Right lung (tissue), 5 donors: ENCODE data around the gene PSORS1C1. TPM values are rescaled to one million over a fixed set of nuclear protein-coding genes. Genes with fewer than 3 reads are reported as not detected.

Experiments
- DNase-seq, 2 donors: peaks; one replicate each; pipeline ENCODE4 v3.0.0-alpha.2; 2013
- polyA plus RNA-seq, 5 donors: library from polyadenylated mRNA; unstranded; fragments of 120-200 nt; gene quantifications; one replicate each; pipeline versions ENCODE4 v1.2.1 to v1.2.3, GENCODE V29; 2013; ENCODE audit warnings: inconsistent platforms in 1 of 5, low replicate concordance in 1 of 5; ENCODE audit not compliant: insufficient read length in 5 of 5, insufficient read depth in 1 of 5

Gene PSORS1C1
- polyA plus RNA-seq, 5 donors, result 0.09 to 1.1 (median 0.54) TPM

DNA sequence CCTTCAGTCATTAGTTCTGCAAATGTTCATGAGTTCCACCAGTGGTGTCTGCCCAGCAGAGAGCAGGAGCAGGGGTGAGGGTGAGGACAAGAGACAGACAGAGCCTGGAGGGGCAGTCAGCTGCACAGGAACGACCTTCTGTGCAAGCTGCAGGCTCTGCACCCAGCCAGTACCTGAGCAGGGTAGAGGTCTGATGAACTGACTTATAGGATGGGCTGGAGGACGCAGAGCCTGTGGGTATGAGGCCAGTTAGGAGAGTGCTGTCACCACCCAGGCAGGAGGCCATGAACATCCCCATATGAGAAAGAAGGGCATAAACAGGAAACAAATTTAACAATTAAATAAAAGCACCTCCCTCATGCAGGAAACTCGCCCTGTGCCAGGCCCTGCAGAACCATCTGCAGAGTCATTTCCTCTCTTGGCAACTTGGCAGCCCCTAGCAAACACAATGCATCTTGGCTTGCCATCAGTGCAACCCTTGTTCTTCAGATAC, 20.2 kb upstream of the PSORS1C1 start:
- DNase-seq, result no peak

DNA sequence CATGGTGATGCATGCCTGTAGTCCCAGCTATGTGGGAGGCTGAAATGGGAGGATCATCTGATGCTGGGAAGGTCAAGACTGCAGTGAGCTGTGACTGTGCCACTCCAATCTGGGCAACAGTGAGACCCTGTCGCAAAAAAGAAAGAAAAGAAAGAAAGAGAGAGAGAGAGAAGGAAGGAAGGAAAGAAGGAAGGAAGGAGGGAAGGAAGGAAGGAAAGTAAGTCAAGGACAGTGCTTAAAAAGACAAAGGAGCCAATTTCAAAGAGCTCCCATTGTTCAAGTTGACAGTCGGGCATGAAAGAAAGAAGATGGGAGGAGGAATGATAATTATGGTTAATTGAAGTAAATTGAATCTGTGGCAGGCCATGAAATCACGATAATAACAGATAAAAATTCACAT, 18.4 kb upstream of the PSORS1C1 start:
- DNase-seq, result no peak

DNA sequence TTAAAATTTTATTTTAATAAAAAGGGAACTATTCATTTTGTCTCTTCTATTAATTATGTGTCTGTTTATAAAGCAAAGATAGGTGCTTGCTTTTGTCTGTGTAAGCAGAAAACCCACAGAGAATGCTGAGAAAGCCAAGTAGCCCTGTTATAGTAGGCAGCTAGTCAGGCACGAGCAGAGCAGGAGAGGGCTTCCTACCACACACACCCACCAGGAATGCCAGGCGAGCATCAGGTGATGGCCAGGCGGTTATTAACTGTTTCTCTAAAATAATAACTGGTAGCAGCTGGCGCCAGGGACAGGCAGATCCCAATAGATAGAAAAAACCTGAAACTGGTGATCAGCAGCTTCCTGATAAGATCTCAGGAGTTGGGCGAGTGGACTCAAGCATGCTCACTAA, 17.9 kb upstream of the PSORS1C1 start:
- no peak for DNase-seq

DNA sequence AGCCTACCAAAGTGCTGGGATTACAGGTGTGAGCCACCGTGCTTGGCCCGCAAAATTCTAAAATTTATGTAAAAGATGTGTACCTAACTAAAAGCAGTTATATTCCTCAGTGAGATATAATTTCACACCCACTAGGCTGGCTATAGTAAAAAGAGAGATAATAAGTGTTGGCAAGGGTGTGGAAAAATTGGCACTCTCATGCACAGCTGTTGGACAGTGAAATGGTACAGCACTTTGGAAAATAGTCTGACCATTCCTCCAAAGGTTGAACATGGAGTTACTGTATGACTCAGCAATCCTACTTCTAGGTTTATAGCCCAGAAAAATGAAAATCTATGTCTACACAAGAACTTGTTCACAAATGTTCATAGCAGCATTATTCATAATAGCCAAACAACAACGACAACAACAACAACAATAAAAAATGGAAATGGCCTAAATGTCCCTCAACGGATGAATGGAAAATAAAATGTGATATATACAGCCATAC, 16.1 kb upstream of the PSORS1C1 start:
- no peak for DNase-seq

DNA sequence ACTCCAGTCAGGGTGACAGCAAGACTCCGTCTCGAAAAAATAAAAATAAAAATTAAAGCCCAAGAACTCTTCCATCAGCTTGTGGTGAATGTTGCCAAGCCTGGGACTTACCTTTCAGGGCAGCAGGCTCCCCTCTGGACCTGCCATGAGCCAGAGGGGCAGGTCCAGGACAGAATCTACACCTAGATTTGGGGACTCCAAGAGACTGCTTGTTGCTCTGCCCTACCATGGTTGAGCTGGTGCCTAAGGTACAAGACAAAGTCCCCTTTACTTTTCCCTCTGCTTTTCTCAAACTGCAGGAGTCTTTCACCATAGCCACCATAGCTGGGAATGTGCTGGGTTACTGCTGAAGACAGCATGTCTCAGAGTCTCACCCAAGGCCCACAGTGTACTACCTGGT, 11.5 kb upstream of the PSORS1C1 start:
- no peak for DNase-seq

DNA sequence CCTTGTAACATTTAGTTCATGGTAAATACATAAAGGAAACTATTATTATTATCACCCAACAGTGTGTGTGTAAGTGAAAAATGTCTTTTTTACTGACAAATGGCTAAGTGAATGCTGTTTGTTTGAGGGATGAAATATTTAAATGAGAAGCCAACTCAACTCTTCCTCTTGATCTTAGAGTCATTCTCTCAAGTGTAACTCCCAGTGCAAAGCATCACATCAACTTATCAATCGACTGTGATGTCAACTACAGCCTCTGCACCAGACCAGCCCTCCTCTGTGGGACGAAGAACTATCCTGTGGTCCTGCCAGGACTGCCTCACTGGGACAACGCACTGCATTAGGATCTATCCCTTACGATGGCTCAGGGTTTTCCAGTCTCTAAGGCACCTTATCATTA, 7.5 kb upstream of the PSORS1C1 start:
- DNase-seq, result no peak

DNA sequence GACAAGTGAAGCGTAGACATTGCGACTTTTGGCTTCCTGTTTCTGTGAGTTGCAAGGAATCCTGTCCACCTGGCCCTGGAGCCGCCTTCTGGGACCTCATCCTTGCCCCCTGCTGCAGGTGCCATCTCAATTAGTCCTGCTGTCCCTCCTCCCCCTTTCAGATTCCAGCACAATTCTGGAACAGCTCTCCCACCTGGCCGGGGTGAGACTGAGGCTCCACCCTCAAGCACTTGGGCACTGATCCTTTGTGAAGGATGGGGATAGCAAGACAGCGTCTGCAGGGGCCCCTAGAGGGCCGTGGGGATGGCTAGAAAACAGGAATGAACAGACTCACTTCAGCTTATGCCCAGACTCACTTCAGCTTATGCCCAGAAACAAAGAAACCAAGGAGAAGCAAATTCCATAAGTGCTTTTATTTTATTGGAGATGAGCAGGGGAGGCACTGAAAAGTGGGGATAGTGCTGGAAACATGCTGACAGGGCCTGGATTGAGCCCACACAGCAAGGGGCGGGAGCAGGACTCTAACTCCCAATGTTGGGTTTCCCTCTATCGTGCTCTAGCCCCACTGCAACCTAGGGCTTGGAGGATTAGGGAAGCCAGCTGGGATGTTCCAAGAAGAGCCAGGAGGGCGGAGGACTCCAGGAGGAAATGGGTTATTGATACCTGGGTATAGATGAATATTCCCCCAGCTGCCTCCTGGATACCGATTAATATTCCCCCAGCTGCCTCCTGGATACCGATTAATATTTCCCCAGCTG, 3.6 kb upstream of the PSORS1C1 start:
- DNase-seq, result no peak

DNA sequence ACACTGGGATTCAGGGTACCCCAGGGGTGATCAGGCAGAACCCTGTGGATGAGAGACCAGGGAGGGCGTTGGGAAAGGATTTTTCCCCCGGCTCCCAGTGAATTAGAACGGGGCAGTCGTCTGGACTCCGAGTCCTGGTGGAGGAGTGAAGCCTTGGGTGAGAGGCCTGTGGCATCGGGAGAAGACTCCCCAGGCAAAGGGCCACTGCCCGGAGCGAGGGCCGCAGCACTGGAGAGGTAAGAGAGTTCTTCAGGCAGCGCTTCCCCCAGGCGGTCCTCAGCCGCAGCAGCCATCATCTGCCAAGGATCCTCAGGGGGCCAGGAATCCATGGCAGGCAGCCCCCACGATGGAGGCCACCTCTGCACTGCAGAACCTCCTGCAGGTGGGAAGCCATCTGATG, 2.9 kb upstream of the PSORS1C1 start:
- no peak for DNase-seq

DNA sequence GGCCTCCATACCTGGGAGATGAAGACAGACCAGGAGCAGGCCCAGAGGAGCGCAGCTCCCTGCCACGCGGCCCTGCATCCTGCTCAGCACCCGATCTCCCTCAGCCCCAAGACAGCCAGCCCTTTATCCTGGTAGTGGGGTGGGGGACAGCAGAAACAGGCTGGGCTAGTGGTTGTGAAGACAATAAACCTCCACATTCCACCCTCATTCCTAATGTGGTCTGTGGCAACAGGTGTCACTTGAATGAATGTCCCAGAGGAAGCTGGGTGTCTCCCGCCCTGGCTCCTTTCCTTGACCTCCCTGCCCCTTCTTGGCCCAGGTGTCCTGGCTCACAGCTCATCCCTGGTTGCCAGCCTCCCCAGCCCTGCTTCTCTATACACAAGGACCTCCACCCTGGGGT, 2.1 kb upstream of the PSORS1C1 start, which contains the start of gene C6orf15:
Gene C6orf15, minus strand, starts transcription at position 98 of the 400 bp plus-strand sequence. Its CDS starts 20 bp downstream, at position 78.
- DNase-seq, result no peak

DNA sequence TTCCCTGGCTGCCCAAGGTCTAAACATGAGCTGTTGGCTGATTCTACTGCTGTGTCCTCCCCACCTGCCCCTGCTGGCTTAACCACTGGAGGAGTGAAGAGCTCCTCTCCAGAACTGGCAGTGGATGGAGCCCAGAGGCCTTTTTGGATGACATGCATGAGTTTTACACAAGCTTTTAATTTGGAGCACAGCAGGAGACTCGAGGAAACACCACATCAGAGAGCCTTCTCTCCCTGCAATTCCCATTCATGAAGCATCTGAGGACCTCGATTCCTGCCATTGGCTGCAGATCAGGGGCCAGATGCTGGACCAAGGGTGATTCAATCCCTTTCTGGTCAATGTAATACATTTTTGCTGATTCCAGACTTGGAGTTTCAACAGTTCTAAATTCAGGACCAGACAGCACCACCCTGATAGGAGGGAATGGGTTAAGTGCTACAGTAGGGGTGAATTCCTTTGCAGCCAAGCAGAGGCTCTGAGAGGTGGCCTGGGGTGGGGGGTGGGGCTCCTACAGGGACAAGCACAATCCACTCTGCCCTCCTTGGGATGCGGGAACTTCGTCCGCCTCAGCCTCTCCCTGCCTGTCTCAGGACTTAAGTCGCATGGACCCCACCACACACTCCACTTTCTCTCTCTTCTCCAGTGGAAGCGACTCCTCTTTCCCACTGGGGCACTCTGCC, 599 bp upstream of the PSORS1C1 start:
- DNase-seq, result no peak

DNA sequence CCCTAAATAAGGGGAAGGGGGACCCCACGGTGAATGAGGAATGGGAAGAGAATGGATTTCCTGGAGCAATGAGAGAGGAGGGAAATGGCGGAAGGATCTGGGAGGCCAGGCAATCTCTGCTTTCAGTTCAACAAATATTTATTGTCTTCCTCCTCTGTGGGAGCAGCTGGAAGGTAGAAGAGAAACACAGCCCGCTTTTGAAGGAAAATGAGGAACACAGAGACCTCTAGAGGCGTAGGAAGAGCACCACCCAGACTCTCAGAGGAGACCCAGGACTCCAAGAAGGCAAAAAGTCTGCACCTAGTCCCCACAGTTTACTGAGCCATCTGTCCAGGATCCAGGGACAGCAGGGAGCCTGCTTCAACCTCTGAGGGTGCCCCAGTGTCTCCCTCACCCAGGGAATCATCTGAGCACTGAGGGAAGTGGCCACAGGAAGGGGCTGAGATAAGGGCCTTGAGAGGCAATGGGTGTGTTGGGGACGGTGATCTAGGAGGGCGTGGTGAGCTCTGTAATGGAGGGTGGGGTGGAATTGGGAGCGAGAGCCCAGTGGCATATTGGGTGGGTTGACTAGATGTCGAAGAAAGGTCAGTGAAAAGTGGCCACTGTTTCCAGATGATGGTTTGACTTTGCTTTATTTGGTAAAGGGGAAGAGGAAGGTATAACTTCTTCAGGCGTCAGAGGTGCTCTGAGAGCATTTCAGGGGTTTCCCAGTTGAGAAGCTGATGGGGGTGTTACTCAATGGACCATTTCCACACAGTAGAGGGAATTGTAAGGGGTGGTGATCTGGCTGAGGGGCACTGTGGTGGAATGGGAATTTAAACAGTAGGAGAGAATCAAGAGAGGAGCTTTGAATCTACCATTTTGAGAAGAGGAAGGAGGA, 610 bp downstream of the PSORS1C1 start:
- DNase-seq, result no peak

DNA sequence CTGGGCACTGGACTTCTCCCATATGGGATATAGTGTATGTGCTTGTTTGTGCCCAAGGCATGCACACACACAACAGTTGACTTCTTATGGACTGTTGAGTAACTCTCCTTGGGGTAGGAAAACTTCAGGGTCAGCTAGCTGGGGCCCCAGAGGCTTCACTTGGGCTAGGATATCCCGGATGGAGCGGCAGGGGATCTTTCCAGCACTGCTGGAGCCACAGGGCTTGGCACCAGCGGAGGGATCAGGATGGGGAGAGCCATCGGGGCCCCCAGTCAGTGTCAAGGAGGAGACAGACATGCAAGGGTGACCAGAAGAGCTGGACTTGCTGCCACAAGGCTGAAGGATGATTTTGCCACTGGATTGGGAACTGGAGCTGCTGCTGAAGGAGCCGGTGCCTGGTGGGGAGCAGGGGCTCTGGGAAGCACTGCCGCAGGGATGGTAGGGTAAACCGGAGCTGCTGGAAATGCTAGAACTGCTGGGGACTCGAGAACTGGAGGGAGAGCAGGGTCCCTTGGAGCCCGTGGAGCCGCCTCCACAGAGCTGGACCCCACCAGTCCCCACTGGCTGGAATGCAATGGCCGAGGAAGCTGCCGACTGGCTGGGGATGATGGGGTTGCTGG, 1.5 kb downstream of the PSORS1C1 start:
- no peak for DNase-seq

DNA sequence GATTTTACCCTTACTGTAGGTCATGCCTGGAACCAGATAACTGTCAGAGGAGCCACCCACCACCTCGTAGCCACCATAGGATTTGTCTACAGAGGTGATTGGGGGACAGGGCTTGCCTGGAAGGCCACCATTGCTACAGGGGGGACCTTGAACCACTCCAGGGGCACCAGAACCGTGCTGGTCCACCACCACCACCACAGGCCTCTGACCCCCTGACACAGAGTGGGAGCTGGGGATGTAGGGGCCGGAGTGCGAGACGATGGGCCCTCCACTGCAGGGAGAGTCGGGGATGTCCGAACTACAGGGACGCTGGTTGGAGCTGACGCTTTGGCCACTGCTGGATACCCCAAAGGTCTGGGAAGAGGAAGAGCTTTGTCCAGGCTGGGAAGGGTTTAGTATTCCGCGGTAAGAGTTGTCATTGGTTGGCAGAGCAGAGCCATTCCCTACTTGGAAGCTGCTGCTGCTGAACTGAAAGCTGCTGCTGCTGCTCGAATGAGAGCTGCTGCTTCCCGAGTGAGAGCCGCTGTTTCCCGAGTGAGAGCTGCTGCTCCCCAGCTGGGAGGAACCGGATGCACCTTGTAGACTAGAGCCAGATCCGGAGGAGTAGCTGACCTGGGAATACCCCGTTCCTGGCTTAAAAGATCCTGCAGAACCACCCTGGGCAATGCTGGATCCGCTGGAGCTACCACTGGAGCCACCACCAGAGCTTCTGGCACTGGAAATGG, 2.2 kb downstream of the PSORS1C1 start:
- no peak for DNase-seq

DNA sequence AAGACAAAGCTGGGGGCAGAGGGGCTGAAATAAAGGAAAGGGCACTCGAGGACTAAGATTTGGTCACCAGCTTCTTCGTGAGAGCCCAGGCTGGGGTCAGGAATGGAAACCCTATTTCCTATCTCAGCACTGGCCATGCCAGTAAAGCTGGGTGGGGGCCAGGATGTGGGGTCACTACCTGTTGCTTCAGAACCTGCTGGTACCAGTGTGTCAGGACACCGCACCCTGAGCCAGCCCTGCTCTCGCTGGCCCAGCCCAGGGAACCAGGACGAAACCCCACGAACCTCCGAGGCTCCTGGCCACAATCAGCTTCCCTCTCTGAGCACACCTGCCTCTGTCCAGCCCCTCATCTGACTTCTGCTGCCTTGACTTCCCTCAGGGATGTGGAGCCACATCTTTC, 3.6 kb downstream of the PSORS1C1 start:
- DNase-seq, result no peak

DNA sequence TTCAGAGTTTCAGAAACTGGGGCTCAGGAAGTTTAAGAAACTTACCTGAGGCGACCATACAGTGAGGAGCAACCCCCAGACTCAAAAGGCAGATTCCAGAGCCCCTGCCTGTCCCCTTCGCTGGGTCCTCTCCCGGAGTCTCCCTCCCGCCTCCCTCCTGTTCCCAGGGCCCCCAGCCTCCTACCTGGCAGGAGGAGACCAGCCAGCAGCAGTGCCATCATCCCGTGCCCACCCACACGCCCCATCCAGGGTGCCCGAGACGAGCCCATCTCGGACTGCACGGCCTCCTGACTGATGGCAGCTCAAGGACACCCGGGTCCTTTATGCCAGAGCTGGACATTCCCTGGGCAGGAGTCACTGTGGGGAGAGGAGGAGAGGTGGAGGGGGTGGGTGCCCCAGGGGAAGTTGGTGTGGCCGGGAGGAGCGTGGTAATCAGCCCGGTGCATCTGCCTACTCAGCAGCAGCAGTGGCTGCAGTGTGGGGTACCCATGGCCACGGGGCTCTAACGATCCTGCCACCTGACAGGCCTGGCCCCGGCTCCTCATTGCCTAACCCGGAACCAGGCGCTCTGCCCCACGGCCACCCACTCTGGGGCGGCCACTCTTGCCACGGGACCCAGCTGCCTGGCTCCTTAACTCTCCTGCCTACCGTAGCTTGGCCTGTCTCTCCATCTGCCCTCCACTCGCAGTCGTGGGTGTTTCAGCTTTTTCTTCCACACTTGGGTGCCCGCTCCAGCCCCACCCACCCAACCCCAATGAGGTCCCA, 5.7 kb downstream of the PSORS1C1 start, which contains the start of gene CDSN:
Gene CDSN, minus strand, starts transcription at position 296 of the 765 bp plus-strand sequence. Its CDS starts 27 bp downstream, at position 269.
- DNase-seq, result no peak

DNA sequence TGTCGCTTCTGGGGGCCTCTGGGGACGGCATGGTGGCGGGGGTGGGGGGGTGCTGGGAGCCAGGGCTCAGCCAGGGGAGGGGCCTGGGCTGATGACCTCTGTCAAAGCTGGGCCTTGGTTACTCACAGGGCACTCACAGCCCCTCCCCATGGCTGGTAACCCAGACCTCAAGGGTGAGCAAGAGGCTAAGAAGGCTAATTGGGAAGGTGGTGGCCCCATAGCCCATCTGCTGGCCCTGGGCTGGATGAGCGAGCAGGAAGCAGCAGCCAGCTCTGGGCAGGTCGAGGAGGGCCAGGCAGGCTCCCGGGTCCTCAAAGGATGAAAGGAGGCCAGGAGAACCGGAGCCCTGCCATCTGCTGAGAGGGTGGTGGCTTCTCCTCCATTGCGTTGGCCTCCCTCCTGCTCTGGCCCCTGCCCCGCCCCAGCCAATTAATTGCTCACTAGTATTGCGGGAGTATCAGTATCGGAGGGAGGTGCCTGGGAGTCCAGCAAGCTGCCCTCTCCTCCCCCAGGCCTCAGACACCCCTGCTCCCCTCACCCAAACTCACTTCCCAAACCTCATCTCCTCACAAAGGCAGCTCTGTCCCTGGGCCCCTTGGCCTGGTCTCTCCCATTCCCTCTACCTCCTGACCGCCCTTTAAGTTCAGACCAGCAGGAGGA, 6.7 kb downstream of the PSORS1C1 start:
- no peak for DNase-seq

DNA sequence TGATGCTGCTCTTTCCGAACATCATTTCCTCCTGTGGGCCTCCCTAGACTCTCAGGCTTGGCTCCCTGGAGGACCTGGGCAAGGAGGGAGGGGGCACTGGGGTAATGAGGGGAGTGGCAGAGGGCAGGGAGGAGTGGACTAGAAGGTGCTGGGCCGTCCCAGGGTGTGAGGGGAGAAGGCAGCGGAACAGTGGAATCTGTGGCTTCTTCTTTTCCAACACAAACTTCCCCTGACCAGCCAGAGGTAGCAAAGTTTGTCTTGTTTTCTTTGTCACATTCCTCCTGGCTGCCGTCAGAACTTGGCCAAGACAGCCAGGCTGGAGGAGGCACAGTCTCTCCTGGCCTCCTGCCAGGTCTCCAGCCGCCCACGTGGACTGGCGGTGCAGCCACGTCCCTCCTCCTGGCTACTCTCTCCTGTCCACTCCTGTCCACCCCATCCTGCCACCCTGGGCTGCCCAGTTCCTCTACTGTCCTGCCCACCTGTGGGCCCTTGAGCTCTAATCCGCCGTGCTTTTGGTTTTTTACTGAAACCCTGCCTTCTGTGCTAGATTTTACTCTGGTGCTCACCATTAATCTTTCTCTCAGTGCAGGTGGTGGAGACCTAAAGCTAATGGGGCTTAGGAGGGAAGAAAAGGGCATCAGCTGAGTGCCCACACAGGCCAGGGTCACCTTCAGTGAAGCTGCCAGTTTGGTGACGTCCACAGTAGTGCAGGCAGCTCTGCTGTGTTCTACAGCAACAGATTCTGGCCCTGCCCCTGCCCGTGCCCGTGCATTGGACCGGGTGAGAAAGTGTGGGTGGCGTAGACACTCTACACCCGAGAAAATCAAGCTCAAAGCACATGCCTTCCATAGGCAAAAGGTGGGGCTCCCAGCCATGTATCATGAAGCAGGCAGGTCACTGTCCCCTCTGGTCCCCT, 8.4 kb downstream of the PSORS1C1 start:
- DNase-seq, result peak in 1 of 2 donors; percentile 81

DNA sequence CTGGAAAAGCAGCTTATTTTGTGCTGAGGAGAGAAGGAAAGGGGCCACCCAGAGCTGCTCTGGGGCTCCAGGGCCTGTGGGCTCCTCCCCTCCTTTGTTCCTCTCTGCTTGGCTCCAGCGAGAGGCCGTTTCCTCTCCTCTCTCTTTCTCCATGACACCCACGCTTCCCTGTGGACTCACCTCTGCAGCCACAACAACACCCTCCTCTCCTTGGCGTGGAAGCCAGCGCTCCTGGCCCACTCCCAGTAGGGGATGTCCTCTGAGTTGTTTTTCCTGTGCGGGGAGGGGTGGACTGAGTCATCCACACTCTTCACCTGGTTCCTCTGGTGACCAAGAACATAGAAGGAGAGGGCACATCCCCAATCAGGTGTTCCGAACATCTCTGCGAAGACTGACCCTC, 10.6 kb downstream of the PSORS1C1 start:
- no peak for DNase-seq
